Neural progenitor cell (in vitro differentiated cells): ENCODE measurements around the gene NR2F6. TPM values are rescaled to one million over a fixed set of nuclear protein-coding genes. Genes with fewer than 3 reads are reported as not detected.

ENCODE experiments used
- DNase-seq: peaks from one replicate; pipeline ENCODE4 v3.0.0-alpha.2; 2016; ENCODE audit warnings: low spot score
- H2AFZ ChIP-seq: fragments of 200-600 bp; sonication (generic); replicated peaks from 2 replicates; pipeline ENCODE4 v1.6.1; 2016; ENCODE audit warnings: antibody characterized with exemption
- H3F3A ChIP-seq: fragments of 200-600 bp; sonication (generic); 2 replicates; pipeline ENCODE4 v1.6.1; 2016; ENCODE audit warnings: antibody characterized with exemption, low read depth
- H3K27ac ChIP-seq: fragments of 200-600 bp; sonication (generic); 2 replicates; pipeline ENCODE4 v1.5.1; 2016; ENCODE audit warnings: mild to moderate bottlenecking
- H3K27me3 ChIP-seq: fragments of 200-600 bp; sonication (generic); 2 replicates; pipeline ENCODE4 v1.6.1; 2016; ENCODE audit warnings: mild to moderate bottlenecking, moderate library complexity
- H3K36me3 ChIP-seq: fragments of 200-600 bp; sonication (generic); 2 replicates; pipeline ENCODE4 v1.5.1; 2016
- H3K4me1 ChIP-seq: fragments of 200-600 bp; sonication (generic); 2 replicates; pipeline ENCODE4 v1.6.1; 2016; ENCODE audit warnings: mixed run types
- H3K4me2 ChIP-seq: fragments of 200-600 bp; sonication (generic); 2 replicates; pipeline ENCODE4 v1.6.1; 2016
- H3K4me3 ChIP-seq: fragments of 200-600 bp; sonication (generic); 2 replicates; pipeline ENCODE4 v1.5.1; 2016
- H3K79me2 ChIP-seq: fragments of 200-600 bp; sonication (generic); 2 replicates; pipeline ENCODE4 v1.6.1; 2016; ENCODE audit warnings: low read depth
- H3K9ac ChIP-seq: fragments of 200-600 bp; sonication (generic); 2 replicates; pipeline ENCODE4 v1.6.1; 2016
- H3K9me3 ChIP-seq: fragments of 200-600 bp; sonication (generic); 2 replicates; pipeline ENCODE4 v1.5.1; 2016; ENCODE audit warnings: low read depth
- H4K20me1 ChIP-seq: fragments of 200-600 bp; sonication (generic); 2 replicates; pipeline ENCODE4 v1.6.1; 2016; ENCODE audit warnings: low read depth
- H3K27ac Mint-ChIP-seq: 3 replicates; pipeline ENCODE4 v1.8.0; 2021; ENCODE audit warnings: mixed read lengths
- H3K27me3 Mint-ChIP-seq: 2 replicates; pipeline ENCODE4 v1.8.0; 2022; ENCODE audit warnings: low read depth, mild to moderate bottlenecking, inconsistent platforms, moderate library complexity, mixed read lengths; ENCODE audit not compliant: insufficient read depth
- H3K36me3 Mint-ChIP-seq: 3 replicates; pipeline ENCODE4 v1.8.0; 2021; ENCODE audit warnings: mixed read lengths
- H3K4me1 Mint-ChIP-seq: 3 replicates; pipeline ENCODE4 v1.8.0; 2021; ENCODE audit warnings: mixed read lengths
- H3K4me3 Mint-ChIP-seq: 3 replicates; pipeline ENCODE4 v1.8.0; 2021; ENCODE audit warnings: mild to moderate bottlenecking, moderate library complexity, mixed read lengths
- H3K9me3 Mint-ChIP-seq: 3 replicates; pipeline ENCODE4 v1.8.0; 2020; ENCODE audit warnings: mixed read lengths
- CTCF ChIP-seq: fragments of 200-600 bp; sonication (generic); IDR thresholded peaks from 2 replicates; pipeline ENCODE4 v1.5.1; 2017; ENCODE audit warnings: antibody characterized with exemption, mild to moderate bottlenecking
- EZH2 ChIP-seq: fragments of 200-600 bp; sonication (generic); IDR thresholded peaks from 2 replicates; pipeline ENCODE4 v1.6.1; 2017; ENCODE audit warnings: antibody characterized with exemption, mild to moderate bottlenecking, moderate library complexity
- EZH2phosphoT487 ChIP-seq: fragments of 200-600 bp; sonication (generic); IDR thresholded peaks from 2 replicates; pipeline ENCODE4 v1.6.1; 2017; ENCODE audit warnings: antibody characterized with exemption
- total RNA-seq: library from RNA; depleted of rRNA; stranded (reverse); fragments of >200 nt; gene quantifications from 2 replicates; pipeline ENCODE4 v1.2.3, GENCODE V29; 2015; ENCODE audit warnings: low replicate concordance

NR2F6 gene
- total RNA-seq, 1 donor from 2014 or later, result 14.3 TPM

- no peaks in the 10 kb centered on the region for H3K4me1 ChIP-seq
- H3K4me2 ChIP-seq, result no peak overlapping the region
- no peak overlapping the region for H3K9ac ChIP-seq
- H3K36me3 ChIP-seq, result no peaks in the 10 kb centered on the region
- TF ChIP-seq EZH2 (no peak), EZH2phosphoT487 (no peak), CTCF (no peak)
- DNase-seq, result no peak
- Mint-ChIP-seq H3K36me3 (peaks cover 42% of the 10 kb centered on the region), H3K4me1 (no peaks in the 10 kb centered on the region), H3K27me3 (peaks cover 11% of the 10 kb centered on the region), H3K9me3 (no peaks in the 10 kb centered on the region), H3K27ac (no peak overlapping the region), H3K4me3 (no peak overlapping the region)
- H4K20me1 ChIP-seq, result no peaks in the 10 kb centered on the region
- no peaks in the 10 kb centered on the region for H3K9me3 ChIP-seq
- H2AFZ ChIP-seq, result no peak overlapping the region
- H3K27ac ChIP-seq, result no peak overlapping the region
- H3K27me3 ChIP-seq, result no peaks in the 10 kb centered on the region
- H3K79me2 ChIP-seq, result no peaks in the 10 kb centered on the region
- no peaks in the 10 kb centered on the region for H3F3A ChIP-seq
- H3K4me3 ChIP-seq, result no peak overlapping the region
These were observed 45.2 kb downstream of the NR2F6 start for GRCh38 chr19:17200408-17201079.

- no peak overlapping the region for H3K4me3 Mint-ChIP-seq
- H3K9me3 Mint-ChIP-seq, result no peaks in the 10 kb centered on the region
- no peak for DNase-seq
- Histone ChIP-seq H3K27me3 (no peaks in the 10 kb centered on the region), H3K27ac (no peak overlapping the region), H3K9ac (no peak overlapping the region), H3K36me3 (no peaks in the 10 kb centered on the region), H2AFZ (no peak overlapping the region), H3K79me2 (no peaks in the 10 kb centered on the region), H3K4me2 (no peak overlapping the region), H3K4me3 (no peak overlapping the region), H3F3A (no peaks in the 10 kb centered on the region), H3K9me3 (no peaks in the 10 kb centered on the region), H3K4me1 (no peaks in the 10 kb centered on the region), H4K20me1 (no peaks in the 10 kb centered on the region)
- TF ChIP-seq EZH2phosphoT487, result no peak
- no peak for TF ChIP-seq EZH2
- TF ChIP-seq CTCF, result no peak
- no peaks in the 10 kb centered on the region for H3K4me1 Mint-ChIP-seq
- peaks cover 44% of the 10 kb centered on the region for H3K36me3 Mint-ChIP-seq
- H3K27ac Mint-ChIP-seq, result no peak overlapping the region
- peaks cover 9% of the 10 kb centered on the region for H3K27me3 Mint-ChIP-seq
These were observed 48.1 kb downstream of the NR2F6 start for GRCh38 chr19:17197666-17198065.

GRCh38 chr19:17196610-17197009 is 49.1 kb downstream of the NR2F6 start:
- DNase-seq, result no peak
- no peaks in the 10 kb centered on the region for H3K4me1 ChIP-seq
- H3K36me3 ChIP-seq, result no peaks in the 10 kb centered on the region
- H3K36me3 Mint-ChIP-seq, result peaks cover 34% of the 10 kb centered on the region
- TF ChIP-seq CTCF (no peak), EZH2 (no peak), EZH2phosphoT487 (no peak)
- no peaks in the 10 kb centered on the region for H3K9me3 ChIP-seq
- H3K9me3 Mint-ChIP-seq, result no peaks in the 10 kb centered on the region
- no peak overlapping the region for H3K4me3 ChIP-seq
- no peaks in the 10 kb centered on the region for H3K27me3 ChIP-seq
- H3K4me3 Mint-ChIP-seq, result no peak overlapping the region
- no peaks in the 10 kb centered on the region for H3K4me1 Mint-ChIP-seq
- H3F3A ChIP-seq, result no peaks in the 10 kb centered on the region
- no peak overlapping the region for H2AFZ ChIP-seq
- H3K9ac ChIP-seq, result no peak overlapping the region
- no peak overlapping the region for H3K27ac ChIP-seq
- no peaks in the 10 kb centered on the region for H4K20me1 ChIP-seq
- no peak overlapping the region for H3K4me2 ChIP-seq
- peaks cover 7% of the 10 kb centered on the region for H3K27me3 Mint-ChIP-seq
- H3K79me2 ChIP-seq, result no peaks in the 10 kb centered on the region
- H3K27ac Mint-ChIP-seq, result no peak overlapping the region
